DOHH2 (cell line): ENCODE data around the gene SPRED3.

ENCODE experiments used
- CTCF ChIP-seq: fragments of 200-600 bp; sonication (generic); IDR thresholded peaks from one replicate; pipeline ENCODE4 v1.5.1; 2014; ENCODE audit warnings: antibody characterized with exemption, mild to moderate bottlenecking, low read depth, low read length; ENCODE audit not compliant: poor library complexity, severe bottlenecking
- EZH2phosphoT487 ChIP-seq: fragments of 200-600 bp; sonication (generic); IDR thresholded peaks from 2 replicates; pipeline ENCODE4 v1.6.1; 2017; ENCODE audit warnings: borderline replicate concordance, mild to moderate bottlenecking, antibody characterized with exemption, low read length, moderate library complexity, mixed read lengths

DNA sequence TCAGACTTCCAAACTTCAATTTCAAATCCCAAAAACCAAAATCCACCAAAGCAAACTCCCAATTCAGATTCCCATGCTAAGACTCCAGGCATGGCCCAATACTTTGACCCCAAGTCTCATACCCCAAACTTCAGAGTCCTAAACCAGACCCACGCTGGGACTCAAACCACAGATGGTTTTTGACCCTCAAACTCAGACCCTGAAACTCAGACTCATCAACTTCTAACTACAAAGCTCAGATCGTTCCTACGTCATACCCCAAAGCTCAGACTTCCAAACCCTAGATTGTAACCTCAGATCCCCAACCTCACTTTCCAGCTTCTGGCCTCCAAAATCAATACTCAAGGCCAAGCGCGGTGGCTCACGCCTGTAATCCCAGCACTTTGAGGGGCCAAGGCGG is 56.9 kb downstream of the SPRED3 start:
- no peak for TF ChIP-seq CTCF
- no peak for TF ChIP-seq EZH2phosphoT487
